DOHH2 (cell line): ENCODE results near the gene PTPRZ1.

Source experiments
- EZH2phosphoT487 ChIP-seq: fragments of 200-600 bp; sonication (generic); IDR thresholded peaks from 2 replicates; pipeline ENCODE4 v1.6.1; 2017; ENCODE audit warnings: borderline replicate concordance, mild to moderate bottlenecking, antibody characterized with exemption, low read length, moderate library complexity, mixed read lengths
- TF ChIP-seq, protein P1 (sequence below): fragments of 200-600 bp; sonication (generic); IDR thresholded peaks from one replicate; pipeline ENCODE4 v1.5.1; 2014; ENCODE audit warnings: antibody characterized with exemption, mild to moderate bottlenecking, low read depth, low read length; ENCODE audit not compliant: poor library complexity, severe bottlenecking

DNA sequence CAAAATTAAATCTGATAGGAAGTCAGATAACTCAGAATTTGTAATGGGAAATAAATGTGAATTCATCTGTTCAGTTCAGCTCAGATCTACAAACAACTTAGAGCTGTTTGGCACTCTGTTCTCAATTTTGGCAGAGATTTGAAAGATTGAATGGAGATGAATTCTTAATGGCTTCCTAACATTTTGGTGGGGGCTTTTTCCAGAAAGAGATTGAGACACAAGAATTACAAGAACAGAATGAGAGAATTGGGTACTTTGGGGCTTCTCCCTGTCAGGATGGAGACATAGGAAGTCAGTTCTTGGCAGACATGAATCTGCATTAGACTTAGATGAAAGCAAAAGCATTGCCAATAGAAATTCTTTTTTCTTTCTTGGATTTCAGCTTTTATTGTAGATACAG is 39.0 kb upstream of the PTPRZ1 start:
- TF ChIP-seq, protein P1, sequence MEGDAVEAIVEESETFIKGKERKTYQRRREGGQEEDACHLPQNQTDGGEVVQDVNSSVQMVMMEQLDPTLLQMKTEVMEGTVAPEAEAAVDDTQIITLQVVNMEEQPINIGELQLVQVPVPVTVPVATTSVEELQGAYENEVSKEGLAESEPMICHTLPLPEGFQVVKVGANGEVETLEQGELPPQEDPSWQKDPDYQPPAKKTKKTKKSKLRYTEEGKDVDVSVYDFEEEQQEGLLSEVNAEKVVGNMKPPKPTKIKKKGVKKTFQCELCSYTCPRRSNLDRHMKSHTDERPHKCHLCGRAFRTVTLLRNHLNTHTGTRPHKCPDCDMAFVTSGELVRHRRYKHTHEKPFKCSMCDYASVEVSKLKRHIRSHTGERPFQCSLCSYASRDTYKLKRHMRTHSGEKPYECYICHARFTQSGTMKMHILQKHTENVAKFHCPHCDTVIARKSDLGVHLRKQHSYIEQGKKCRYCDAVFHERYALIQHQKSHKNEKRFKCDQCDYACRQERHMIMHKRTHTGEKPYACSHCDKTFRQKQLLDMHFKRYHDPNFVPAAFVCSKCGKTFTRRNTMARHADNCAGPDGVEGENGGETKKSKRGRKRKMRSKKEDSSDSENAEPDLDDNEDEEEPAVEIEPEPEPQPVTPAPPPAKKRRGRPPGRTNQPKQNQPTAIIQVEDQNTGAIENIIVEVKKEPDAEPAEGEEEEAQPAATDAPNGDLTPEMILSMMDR, result no peak
- TF ChIP-seq EZH2phosphoT487, result no peak
